HepG2 (cell line): ENCODE data around the gene PPP2R5D. TPM values are rescaled to one million over a fixed set of nuclear protein-coding genes. Genes with fewer than 3 reads are reported as not detected.

ENCODE experiments used
- GABPA ChIP-seq, 2 experiments: IDR thresholded peaks; 2 replicates each; pipeline ENCODE4 v1.6.1; 2011 to 2016; ENCODE audit warnings: low read depth in 2 of 2, low read length in 1 of 2, missing biosample characterization in 1 of 2, missing genetic modification characterization in 1 of 2
- HBP1 ChIP-seq: IDR thresholded peaks from 2 replicates; pipeline ENCODE4 v1.6.1; 2016; ENCODE audit warnings: low read depth, control low read depth
- HNRNPL ChIP-seq: fragments of 200-400 bp; formaldehyde crosslinking; IDR thresholded peaks from 2 replicates; pipeline ENCODE4 v1.6.1; 2017; ENCODE audit warnings: mild to moderate bottlenecking, low read depth, low read length
- JUND ChIP-seq: sonication (generic); formaldehyde crosslinking; IDR thresholded peaks from 2 replicates; pipeline ENCODE4 v1.8.0; 2022; ENCODE audit warnings: mild to moderate bottlenecking, missing genetic modification reagents
- SIN3A ChIP-seq: IDR thresholded peaks from 2 replicates; pipeline ENCODE4 v1.6.1; 2011; ENCODE audit warnings: low read depth, mild to moderate bottlenecking, control low read depth, low read length, borderline replicate concordance
- SP4 ChIP-seq: sonication (generic); formaldehyde crosslinking; IDR thresholded peaks from 2 replicates; pipeline ENCODE4 v1.8.1; 2023; ENCODE audit warnings: mild to moderate bottlenecking, missing genetic modification reagents
- SRSF4 ChIP-seq: fragments of 200-400 bp; formaldehyde crosslinking; IDR thresholded peaks from one replicate; pipeline ENCODE4 v1.6.1; 2018; ENCODE audit warnings: mild to moderate bottlenecking, low read depth, low read length, moderate library complexity; ENCODE audit not compliant: poor library complexity, severe bottlenecking
- THYN1 ChIP-seq: sonication (generic); formaldehyde crosslinking; IDR thresholded peaks from 2 replicates; pipeline ENCODE4 v1.8.1; 2023; ENCODE audit warnings: low read depth, mild to moderate bottlenecking, moderate library complexity, missing genetic modification reagents, borderline replicate concordance
- ZC3H4 ChIP-seq: sonication (generic); formaldehyde crosslinking; IDR thresholded peaks from 2 replicates; pipeline ENCODE4 v1.4.0; 2020; ENCODE audit warnings: missing genetic modification reagents, borderline replicate concordance
- ZNF20 ChIP-seq: sonication (generic); formaldehyde crosslinking; IDR thresholded peaks from 2 replicates; pipeline ENCODE4 v1.4.0; 2020; ENCODE audit warnings: mild to moderate bottlenecking, moderate library complexity, missing genetic modification reagents
- ZNF383 ChIP-seq: sonication (generic); formaldehyde crosslinking; IDR thresholded peaks from 2 replicates; pipeline ENCODE4 v1.4.0; 2020; ENCODE audit warnings: missing genetic modification reagents, mild to moderate bottlenecking, borderline replicate concordance
- ZNF451 ChIP-seq: sonication (generic); formaldehyde crosslinking; IDR thresholded peaks from 2 replicates; pipeline ENCODE4 v1.5.0; 2020; ENCODE audit warnings: mild to moderate bottlenecking, missing genetic modification reagents
- ZNF543 ChIP-seq: sonication (generic); formaldehyde crosslinking; IDR thresholded peaks from 2 replicates; pipeline ENCODE4 v1.4.0; 2020; ENCODE audit warnings: mild to moderate bottlenecking, missing genetic modification reagents
- ZNF576 ChIP-seq: sonication (generic); formaldehyde crosslinking; IDR thresholded peaks from 2 replicates; pipeline ENCODE4 v1.4.0; 2020; ENCODE audit warnings: mild to moderate bottlenecking, missing genetic modification reagents
- ZNF646 ChIP-seq: sonication (generic); formaldehyde crosslinking; IDR thresholded peaks from 2 replicates; pipeline ENCODE4 v1.9.0; 2021; ENCODE audit warnings: mild to moderate bottlenecking, missing genetic modification reagents
- polyA plus RNA-seq, 8 experiments: library from polyadenylated mRNA; depleted of rRNA in 3 of 8; stranded (reverse) in 7 of 8; unstranded in 1 of 8; fragments of >200 nt; fragmentation: Illumina TruSeq in 4 of 8; extraction: Trizol in 4 of 8; gene quantifications; 2 replicates each; pipeline versions ENCODE4 v1.2.1 to v1.2.3, GENCODE V29; 2011 to 2016; ENCODE audit warnings: low read depth in 4 of 8, missing spikeins in 1 of 8, mixed read lengths in 1 of 8; ENCODE audit not compliant: insufficient read depth in 1 of 8
- total RNA-seq, 5 experiments: library from RNA; depleted of rRNA; stranded (reverse); fragments of >200 nt; fragmentation: Illumina TruSeq; extraction: Trizol; gene quantifications; 2 replicates each; pipeline ENCODE4 v1.2.3, GENCODE V29; 2016; ENCODE audit warnings: low read depth in 1 of 5
- TF ChIP-seq, protein P1 (sequence below): sonication (generic); formaldehyde crosslinking; IDR thresholded peaks from 2 replicates; pipeline ENCODE4 v1.4.0; 2020; ENCODE audit warnings: missing genetic modification reagents
- TF ChIP-seq, protein P2 (sequence below): sonication (generic); formaldehyde crosslinking; IDR thresholded peaks from 2 replicates; pipeline ENCODE4 v1.4.0; 2020; ENCODE audit warnings: mild to moderate bottlenecking, missing genetic modification reagents, borderline replicate concordance

PPP2R5D gene
- total and polyA plus RNA-seq, 2 of the 13 experiments (the other 11 are each of a cell fraction or from before 2014, with no cell fraction given): 53.7 to 60.4 TPM

DNA sequence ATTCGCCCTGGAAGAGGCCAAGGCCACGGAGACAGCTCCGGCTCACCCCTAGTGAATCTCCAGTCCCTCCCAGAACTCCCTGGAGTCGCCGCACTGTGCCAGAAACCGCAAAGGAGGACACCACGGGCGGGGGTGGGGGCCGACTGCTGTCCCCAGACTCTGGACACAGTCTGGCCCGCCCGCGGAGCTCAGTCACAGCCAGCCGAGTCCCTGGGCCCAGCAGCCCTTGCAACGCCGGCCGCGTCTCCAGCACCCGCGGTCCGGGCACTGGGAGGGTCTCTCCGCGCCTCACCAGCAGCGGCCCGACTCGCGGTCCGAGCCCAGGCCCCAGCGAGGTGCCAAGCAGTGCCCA, 5.9 kb upstream of the PPP2R5D start (continued):
- TF ChIP-seq ZNF646 (CRISPR knock-in tag) (no peak), ZNF20 (CRISPR knock-in tag) (no peak), GABPA (IDR thresholded peaks at IDR 0.05; ENCODE audit: low read depth, low read length) (no peak), GABPA (CRISPR knock-in tag; IDR thresholded peaks at IDR 0.05; ENCODE audit: low read depth) (no peak), ZNF383 (CRISPR knock-in tag) (0 out of 2 replicates have a peak, but pooled peaks have one; percentile 16), SRSF4 (no peak), ZC3H4 (no peak), THYN1 (CRISPR knock-in tag) (no peak), HNRNPL (no peak), JUND (CRISPR knock-in tag) (no peak), SIN3A (0 out of 2 replicates have a peak, but pooled peaks have one; percentile 35), SP4 (no peak), ZNF451 (no peak), ZNF576 (CRISPR knock-in tag) (no peak), ZNF543 (CRISPR knock-in tag) (no peak; the same call in 1 of the 2 replicates), HBP1 (CRISPR knock-in tag) (no peak)
- TF ChIP-seq, protein P1, sequence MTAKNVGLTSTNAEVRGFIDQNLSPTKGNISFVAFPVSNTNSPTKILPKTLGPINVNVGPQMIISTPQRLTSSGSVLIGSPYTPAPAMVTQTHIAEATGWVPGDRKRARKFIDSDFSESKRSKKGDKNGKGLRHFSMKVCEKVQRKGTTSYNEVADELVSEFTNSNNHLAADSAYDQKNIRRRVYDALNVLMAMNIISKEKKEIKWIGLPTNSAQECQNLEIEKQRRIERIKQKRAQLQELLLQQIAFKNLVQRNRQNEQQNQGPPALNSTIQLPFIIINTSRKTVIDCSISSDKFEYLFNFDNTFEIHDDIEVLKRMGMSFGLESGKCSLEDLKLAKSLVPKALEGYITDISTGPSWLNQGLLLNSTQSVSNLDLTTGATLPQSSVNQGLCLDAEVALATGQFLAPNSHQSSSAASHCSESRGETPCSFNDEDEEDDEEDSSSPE (CRISPR knock-in tag): no peak
- TF ChIP-seq, protein P2, sequence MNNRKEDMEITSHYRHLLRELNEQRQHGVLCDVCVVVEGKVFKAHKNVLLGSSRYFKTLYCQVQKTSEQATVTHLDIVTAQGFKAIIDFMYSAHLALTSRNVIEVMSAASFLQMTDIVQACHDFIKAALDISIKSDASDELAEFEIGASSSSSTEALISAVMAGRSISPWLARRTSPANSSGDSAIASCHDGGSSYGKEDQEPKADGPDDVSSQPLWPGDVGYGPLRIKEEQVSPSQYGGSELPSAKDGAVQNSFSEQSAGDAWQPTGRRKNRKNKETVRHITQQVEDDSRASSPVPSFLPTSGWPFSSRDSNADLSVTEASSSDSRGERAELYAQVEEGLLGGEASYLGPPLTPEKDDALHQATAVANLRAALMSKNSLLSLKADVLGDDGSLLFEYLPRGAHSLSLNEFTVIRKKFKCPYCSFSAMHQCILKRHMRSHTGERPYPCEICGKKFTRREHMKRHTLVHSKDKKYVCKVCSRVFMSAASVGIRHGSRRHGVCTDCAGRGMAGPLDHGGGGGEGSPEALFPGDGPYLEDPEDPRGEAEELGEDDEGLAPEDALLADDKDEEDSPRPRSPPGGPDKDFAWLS (CRISPR knock-in tag): no peak
